ENCODE results near the gene RBM33. TPM values are rescaled to one million over a fixed set of nuclear protein-coding genes. Genes with fewer than 3 reads are reported as not detected.

RBM33 gene
- total RNA-seq, 1 experiment from 2014 or later = 80.5 TPM

GRCh38 chr7:155698633-155699032, 54.2 kb downstream of the RBM33 start:
- POLR2A ChIA-PET = interaction anchor here (0.8 kb wide), 1 partner anchor 10 kb away, joined by 4 read pairs; no protein-coding TSS in a partner anchor
- Mint-ChIP-seq H3K27ac (ENCODE audit: low read depth, unreplicated experiment) (no peak overlapping the region), H3K4me1 (ENCODE audit: insufficient read depth, unreplicated experiment) (peaks cover 25% of the 10 kb centered on the region), H3K36me3 (ENCODE audit: insufficient read depth, unreplicated experiment) (peaks cover 42% of the 10 kb centered on the region), H3K9me3 (ENCODE audit: unreplicated experiment) (no peaks in the 10 kb centered on the region), H3K27me3 (ENCODE audit: insufficient read depth, unreplicated experiment) (no peaks in the 10 kb centered on the region), H3K4me3 (ENCODE audit: unreplicated experiment) (no peak overlapping the region)
- intact Hi-C loops (cut with micrococcal nuclease) = no loop called here
- no TSS peak for BruUV-seq (replicated peaks)
- TF ChIP-seq CTCF (IDR thresholded peaks at IDR 0.05; ENCODE audit: unreplicated experiment) = no peak
- CTCF ChIA-PET = interaction anchor here (0.6 to 0.7 kb wide), 2 partner anchors 31 to 784 kb away, joined by 3 to 5 read pairs; no protein-coding TSS in a partner anchor
- no peak for DNase-seq (ENCODE audit: unreplicated experiment)

GRCh38 chr7:155699180-155699579, 54.7 kb downstream of the RBM33 start:
- intact Hi-C loops (cut with micrococcal nuclease) = no loop called here
- Mint-ChIP-seq H3K27ac (ENCODE audit: low read depth, unreplicated experiment) (no peak overlapping the region), H3K36me3 (ENCODE audit: insufficient read depth, unreplicated experiment) (peaks cover 47% of the 10 kb centered on the region), H3K9me3 (ENCODE audit: unreplicated experiment) (no peaks in the 10 kb centered on the region), H3K27me3 (ENCODE audit: insufficient read depth, unreplicated experiment) (no peaks in the 10 kb centered on the region), H3K4me1 (ENCODE audit: insufficient read depth, unreplicated experiment) (peaks cover 20% of the 10 kb centered on the region), H3K4me3 (ENCODE audit: unreplicated experiment) (no peak overlapping the region)
- no peak for TF ChIP-seq CTCF (IDR thresholded peaks at IDR 0.05; ENCODE audit: unreplicated experiment)
- ChIA-PET CTCF (interaction anchor here (0.5 to 0.7 kb wide), 2 partner anchors 785 to 1666 kb away, joined by 3 read pairs; no protein-coding TSS in a partner anchor), POLR2A (interaction anchor here (0.8 kb wide), 1 partner anchor 9 kb away, joined by 4 read pairs; no protein-coding TSS in a partner anchor)
- no peak for DNase-seq (ENCODE audit: unreplicated experiment)
- BruUV-seq (replicated peaks) = no TSS peak

GRCh38 chr7:155700847-155701246, 56.4 kb downstream of the RBM33 start:
- Mint-ChIP-seq H3K4me1 (ENCODE audit: insufficient read depth, unreplicated experiment) (peaks cover 11% of the 10 kb centered on the region), H3K27me3 (ENCODE audit: insufficient read depth, unreplicated experiment) (no peaks in the 10 kb centered on the region), H3K36me3 (ENCODE audit: insufficient read depth, unreplicated experiment) (peaks cover 61% of the 10 kb centered on the region), H3K27ac (ENCODE audit: low read depth, unreplicated experiment) (no peak overlapping the region), H3K9me3 (ENCODE audit: unreplicated experiment) (no peaks in the 10 kb centered on the region), H3K4me3 (ENCODE audit: unreplicated experiment) (no peak overlapping the region)
- no TSS peak for BruUV-seq (replicated peaks)
- no peak for DNase-seq (ENCODE audit: unreplicated experiment)
- ChIA-PET CTCF (interaction anchor here (0.9 to 2.9 kb wide), 2 partner anchors 9 to 35 kb away, joined by 3 to 18 read pairs; no protein-coding TSS in a partner anchor), POLR2A (interaction anchor here (1.1 kb wide), 1 partner anchor 8 kb away, joined by 4 read pairs; no protein-coding TSS in a partner anchor)
- intact Hi-C loops (cut with micrococcal nuclease) = no loop called here
- no peak for TF ChIP-seq CTCF (IDR thresholded peaks at IDR 0.05; ENCODE audit: unreplicated experiment)

- BruUV-seq (replicated peaks) = no TSS peak
- intact Hi-C loops (cut with micrococcal nuclease) = no loop called here
- Mint-ChIP-seq H3K27me3 (ENCODE audit: insufficient read depth, unreplicated experiment) (no peaks in the 10 kb centered on the region), H3K4me3 (ENCODE audit: unreplicated experiment) (no peak overlapping the region), H3K9me3 (ENCODE audit: unreplicated experiment) (no peaks in the 10 kb centered on the region), H3K36me3 (ENCODE audit: insufficient read depth, unreplicated experiment) (peaks cover 73% of the 10 kb centered on the region), H3K27ac (ENCODE audit: low read depth, unreplicated experiment) (no peak overlapping the region), H3K4me1 (ENCODE audit: insufficient read depth, unreplicated experiment) (peaks cover 11% of the 10 kb centered on the region)
- no peak for DNase-seq (ENCODE audit: unreplicated experiment)
- ChIA-PET CTCF (interaction anchor here (0.7 to 2.9 kb wide), 8 partner anchors 9 to 105 kb away, joined by 3 to 18 read pairs (median 8); no protein-coding TSS in a partner anchor), POLR2A (interaction anchor here (1.0 to 1.3 kb wide), 5 partner anchors 9 to 103 kb away, joined by 3 to 4 read pairs (median 4); partner anchors contain the start of gene RBM33)
- no peak for TF ChIP-seq CTCF (IDR thresholded peaks at IDR 0.05; ENCODE audit: unreplicated experiment)
Measured at GRCh38 chr7:155701972-155702544, 57.6 kb downstream of the RBM33 start.

Data from MCF 10A (cell line).